Panc1 (cell line): ENCODE data around the gene UNC93A. TPM values are rescaled to one million over a fixed set of nuclear protein-coding genes. Genes with fewer than 3 reads are reported as not detected.
"Not testable (repeated sequence)": the region's sequence is repeated elsewhere in the genome, so short reads cannot be mapped to it uniquely, and the experiment has no call there.

Experiments used
- ATAC-seq: fragments of 200-7000 bp; cut with Tn5 transposase; 2 replicates; pipeline ENCODE4 v1.9.1; 2020; ENCODE audit warnings: mild to moderate bottlenecking, moderate library complexity
- BruUV-seq: library from RNA; stranded (reverse); fragments of 400-500 nt; replicated peaks from 2 replicates; lab custom pipeline; 2021; lab: Mats Ljungman, UMichigan
- CTCF ChIA-PET: fragments of 300-600 bp; sonication (Branson Sonifier 250); formaldehyde crosslinking; loops from one replicate; lab custom pipeline; 2022; ENCODE audit warnings: antibody characterized with exemption; lab: Charles Lee
- POLR2A ChIA-PET: fragments of 300-600 bp; sonication (Branson Sonifier 250); formaldehyde crosslinking; loops from one replicate; lab custom pipeline; 2022; ENCODE audit warnings: antibody characterized with exemption; lab: Charles Lee
- DNase-seq: peaks from one replicate; pipeline ENCODE4 v3.0.0-alpha.2; 2010; ENCODE audit warnings: low read depth, low spot score
- H3K27ac ChIP-seq: 2 replicates; pipeline ENCODE4 v1.5.1; 2011; ENCODE audit warnings: mild to moderate bottlenecking, low read length, inconsistent platforms
- H3K27me3 ChIP-seq: fragments of 200-500 bp; sonication (Bioruptor generic); 2 replicates; pipeline ENCODE4 v1.6.0; 2014; ENCODE audit warnings: low read length, inconsistent platforms; ENCODE audit not compliant: control insufficient read depth, insufficient read depth
- H3K36me3 ChIP-seq: fragments of 200-500 bp; sonication (Bioruptor generic); 2 replicates; pipeline ENCODE4 v1.5.1; 2014; ENCODE audit warnings: inconsistent platforms, mild to moderate bottlenecking, low read length, moderate library complexity; ENCODE audit not compliant: control insufficient read depth, insufficient read depth
- H3K4me1 ChIP-seq: 2 replicates; pipeline ENCODE4 v1.5.1; 2011; ENCODE audit warnings: inconsistent platforms, mild to moderate bottlenecking, low read length, moderate library complexity; ENCODE audit not compliant: control insufficient read depth, insufficient read depth
- H3K4me3 ChIP-seq, 2 experiments: 2 replicates each; pipeline ENCODE4 v1.5.1; 2011 to 2012; ENCODE audit warnings: low read depth in 2 of 2, low read length in 2 of 2, mild to moderate bottlenecking in 2 of 2, inconsistent platforms in 1 of 2, moderate library complexity in 1 of 2
- H3K9me3 ChIP-seq: fragments of 200-500 bp; sonication (Bioruptor generic); 2 replicates; pipeline ENCODE4 v1.5.1; 2014; ENCODE audit warnings: low read depth, mild to moderate bottlenecking, inconsistent platforms, low read length, moderate library complexity; ENCODE audit not compliant: control insufficient read depth, insufficient read depth
- CTCF ChIP-seq: fragments of 450-650 bp; IDR thresholded peaks from 2 replicates; pipeline ENCODE4 v1.5.1; 2017; ENCODE audit warnings: mild to moderate bottlenecking
- POLR2AphosphoS5 ChIP-seq: IDR thresholded peaks from 2 replicates; pipeline ENCODE4 v1.6.1; 2012; ENCODE audit warnings: mild to moderate bottlenecking, low read depth, low read length, moderate library complexity
- REST ChIP-seq, 2 experiments: IDR thresholded peaks; 2 replicates each; pipeline ENCODE4 v1.6.1; 2011 to 2012; ENCODE audit warnings: low read depth in 2 of 2, control low read depth in 1 of 2, low read length in 1 of 2, mild to moderate bottlenecking in 1 of 2, moderate library complexity in 1 of 2; ENCODE audit not compliant: insufficient read depth in 1 of 2
- SIN3A ChIP-seq: IDR thresholded peaks from 2 replicates; pipeline ENCODE4 v1.6.1; 2012; ENCODE audit warnings: low read depth, mild to moderate bottlenecking, low read length, moderate library complexity, borderline replicate concordance; ENCODE audit not compliant: insufficient read depth
- TCF7L2 ChIP-seq: IDR thresholded peaks from 2 replicates; pipeline ENCODE4 v1.6.1; 2011; ENCODE audit warnings: mild to moderate bottlenecking, low read depth, low read length, inconsistent platforms
- in situ Hi-C: cut with HindIII; loops from 2 replicates; pipeline ENCODE4 v1.10.0; 2016; ENCODE audit warnings: low sequenced_read_pairs, low pct_unique_long_range_greater_than_20kb
- intact Hi-C: fragments of 100-400 bp; cut with micrococcal nuclease; formaldehyde crosslinking; loops from one replicate; pipeline ENCODE4 v1.10.0; 2022; ENCODE audit not compliant: unreplicated experiment
- total RNA-seq: library from RNA; stranded (reverse); gene quantifications from one replicate; pipeline ENCODE4 v1.2.1, GENCODE V29; 2021; ENCODE audit not compliant: unreplicated experiment

UNC93A gene
- total RNA-seq, 1 experiment from 2014 or later = not detected

- ATAC-seq (no peak), DNase-seq (no peak)
- intact Hi-C loops (no loop called here), in situ Hi-C loops (no loop called here)
- H3K4me1 ChIP-seq = no peaks in the 10 kb centered on the region; the same call in 1 of the 2 replicates
- CTCF ChIA-PET = no interaction called here
- H3K4me3 ChIP-seq = no peak overlapping the region
- POLR2A ChIA-PET = no interaction called here
- H3K36me3 ChIP-seq = no peaks in the 10 kb centered on the region
- no peaks in the 10 kb centered on the region for H3K9me3 ChIP-seq
- no peak overlapping the region for H3K27ac ChIP-seq
- no peaks in the 10 kb centered on the region; the same call in 1 of the 2 replicates for H3K27me3 ChIP-seq
- TF ChIP-seq SIN3A = no peak
- no peak for TF ChIP-seq CTCF
- no peak for TF ChIP-seq POLR2AphosphoS5
- no peak for TF ChIP-seq REST (IDR thresholded peaks at IDR 0.05; ENCODE audit: insufficient read depth in 1 of 2, low read depth in 2 of 2, low read length in 1 of 2)
- TF ChIP-seq TCF7L2 = no peak
- no TSS peak for BruUV-seq
These were observed 45.5 kb upstream of the UNC93A start for GRCh38 chr6:167245591-167245990.

- Histone ChIP-seq H3K27me3 (no peaks in the 10 kb centered on the region; the same call in 1 of the 2 replicates), H3K27ac (no peak overlapping the region), H3K4me1 (no peaks in the 10 kb centered on the region; the same call in 1 of the 2 replicates), H3K9me3 (no peaks in the 10 kb centered on the region), H3K36me3 (no peaks in the 10 kb centered on the region), H3K4me3 (no peak overlapping the region)
- BruUV-seq = no TSS peak
- intact Hi-C loops = no loop called here
- in situ Hi-C loops = no loop called here
- TF ChIP-seq SIN3A (no peak), CTCF (no peak), POLR2AphosphoS5 (no peak), REST (IDR thresholded peaks at IDR 0.05; ENCODE audit: insufficient read depth in 1 of 2, low read depth in 2 of 2, low read length in 1 of 2) (no peak), TCF7L2 (no peak)
- ChIA-PET POLR2A (no interaction called here), CTCF (no interaction called here)
- no peak for DNase-seq
- 0 out of 2 replicates have a peak, but pooled peaks have one; percentile 39 for ATAC-seq
These were observed 43.1 kb upstream of the UNC93A start for GRCh38 chr6:167247814-167248595.

GRCh38 chr6:167248878-167249455 lies 42.1 kb upstream of the UNC93A start:
- ATAC-seq, H3K36me3 ChIP-seq, BruUV-seq, in situ Hi-C loops, CTCF ChIA-PET, intact Hi-C loops, DNase-seq, H3K27ac ChIP-seq, H3K4me1 ChIP-seq, H3K4me3 ChIP-seq, H3K9me3 ChIP-seq, POLR2A ChIA-PET, H3K27me3 ChIP-seq: not testable (repeated sequence)
